Measurements from ENCODE around the gene GPR137.
A peak's percentile ranks its signal among the peaks of the same experiment; 100 is the strongest.
"Not testable (repeated sequence)": the region's sequence is repeated elsewhere in the genome, so short reads cannot be mapped to it uniquely, and the experiment has no call there.

Gene GPR137

DNA sequence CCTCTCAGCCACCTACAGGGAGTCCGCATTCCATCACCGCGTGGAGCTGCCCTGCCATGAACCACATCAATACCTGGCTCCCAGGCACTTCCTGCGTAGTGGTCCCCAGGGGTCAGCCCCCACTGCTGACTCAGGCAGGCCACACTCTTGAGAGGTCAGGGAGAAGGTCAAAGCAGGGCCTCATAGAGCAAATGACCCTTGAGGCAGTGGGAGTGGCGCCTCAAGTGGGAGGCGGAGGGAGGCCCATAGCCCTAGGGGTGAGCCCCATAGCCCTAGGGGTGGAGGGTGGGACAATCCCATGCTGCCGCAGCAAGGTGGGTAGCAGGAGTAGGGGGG, 37.2 kb downstream of the GPR137 start:
- no peak for DNase-seq

DNA sequence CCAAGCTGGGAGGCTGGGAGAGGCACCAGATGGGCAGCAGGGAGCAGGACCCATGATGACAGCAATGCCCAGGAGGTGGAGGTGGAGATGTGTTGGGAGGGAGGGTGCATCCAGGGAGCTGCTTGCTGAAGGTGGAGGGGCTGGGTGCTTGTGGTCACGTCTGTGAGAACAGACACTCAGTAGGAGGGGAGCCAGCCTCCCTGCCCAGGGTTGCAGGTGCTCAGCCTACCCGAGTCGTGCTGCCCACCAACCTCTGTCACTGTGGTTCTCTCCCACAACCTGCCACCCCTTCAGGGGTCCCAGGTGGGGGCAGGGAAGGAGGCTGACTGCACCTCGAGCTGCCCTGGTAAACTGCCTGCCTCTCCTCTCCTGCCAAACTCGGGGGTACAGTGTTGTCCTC, 37.7 kb downstream of the GPR137 start:
- DNase-seq = no peak

DNA sequence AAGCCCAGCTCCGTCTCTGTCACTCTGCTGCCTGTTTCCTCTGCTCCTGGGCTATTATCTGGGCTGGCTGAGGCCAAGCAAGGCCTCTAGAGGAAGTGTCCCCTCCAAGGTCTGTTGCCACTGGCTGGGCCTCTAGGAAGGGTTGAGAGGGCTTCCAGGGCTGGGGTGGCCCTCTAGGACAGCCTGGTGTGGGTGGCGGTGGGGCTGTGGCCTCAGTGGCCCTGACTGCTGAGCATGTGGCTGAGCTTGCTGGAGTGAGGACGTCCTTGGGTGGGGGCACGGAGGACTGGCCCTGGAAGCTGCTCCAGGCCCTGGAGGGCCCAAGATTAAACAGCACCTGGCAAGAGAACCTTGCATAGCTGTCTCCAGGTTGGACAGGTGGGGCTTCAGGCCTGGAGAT, 38.3 kb downstream of the GPR137 start:
- not testable (repeated sequence) for DNase-seq

DNA sequence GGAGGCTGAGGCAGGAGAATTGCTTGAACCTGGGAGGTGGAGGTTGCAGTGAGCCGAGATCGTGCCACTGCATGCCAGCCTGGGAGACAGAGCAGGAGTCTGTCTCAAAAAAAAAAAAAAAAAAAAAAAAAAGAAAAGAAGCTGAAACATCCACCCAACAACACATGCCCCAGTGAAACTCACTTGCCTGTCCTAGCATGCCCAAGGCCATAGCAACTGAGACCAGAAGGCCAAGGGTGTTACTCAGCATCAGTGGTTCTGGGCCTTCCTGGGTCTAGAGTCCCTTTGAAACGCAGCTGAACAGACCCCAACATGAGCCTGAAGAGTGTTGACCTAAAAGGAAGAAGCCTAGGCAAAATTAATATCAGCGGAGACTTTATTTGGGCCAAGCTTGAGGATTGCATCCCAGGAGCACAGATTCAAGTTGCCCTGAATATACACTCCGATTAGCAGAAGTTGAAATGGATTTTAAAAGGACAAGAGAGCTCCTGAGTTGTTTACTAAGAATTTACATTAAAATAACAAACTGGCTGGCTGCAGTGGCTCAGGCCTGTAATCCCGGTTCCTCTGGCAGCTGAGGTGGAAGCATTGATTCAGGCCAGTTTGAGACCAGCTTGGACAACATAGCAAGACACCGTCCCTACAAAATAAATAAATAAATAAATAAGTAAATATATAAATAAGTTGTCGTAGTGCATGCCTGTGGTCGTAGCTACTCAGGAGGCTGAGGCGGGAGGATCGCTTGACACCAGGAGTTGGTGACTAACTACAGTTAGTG, 39.2 kb downstream of the GPR137 start:
- DNase-seq = no peak

DNA sequence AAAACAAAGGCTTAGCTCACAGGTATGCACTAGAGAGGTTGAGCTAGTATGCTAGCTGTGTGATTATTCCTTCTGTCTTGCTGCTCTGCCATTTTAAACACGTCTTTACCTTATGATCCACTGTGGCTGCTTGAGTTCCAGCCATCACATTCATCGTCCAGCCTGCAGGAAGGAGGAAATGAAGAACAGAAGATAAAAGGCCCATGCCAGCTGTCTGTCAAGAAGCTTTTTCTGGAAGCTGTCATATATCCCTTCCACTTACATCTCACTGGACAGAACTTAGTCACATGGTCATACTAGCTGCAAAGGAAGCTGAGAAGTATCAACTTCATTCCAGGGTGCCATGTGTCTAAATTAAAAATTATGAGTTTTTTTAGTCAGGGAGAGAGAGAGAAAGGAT, 41.7 kb downstream of the GPR137 start:
- DNase-seq = no peak

DNA sequence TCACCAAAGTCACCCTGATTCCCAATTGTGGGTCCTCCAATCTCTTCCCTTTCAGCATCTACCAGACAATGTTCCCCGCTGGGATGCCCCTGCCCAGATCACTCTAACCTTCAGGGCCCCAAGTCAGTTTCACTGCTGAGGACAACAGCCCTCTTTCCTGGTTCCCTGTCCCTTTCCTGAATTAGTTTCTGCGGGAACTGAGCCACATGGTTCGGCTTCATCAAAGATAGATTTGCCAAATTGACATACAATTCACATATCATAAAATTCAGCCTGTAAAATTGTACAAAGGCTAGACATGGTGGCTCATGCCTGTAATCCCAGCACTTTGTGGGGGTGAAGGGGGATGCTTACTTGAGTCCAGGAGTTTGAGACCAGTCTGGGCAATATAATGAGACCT, 42.3 kb downstream of the GPR137 start:
- no peak for DNase-seq

DNA sequence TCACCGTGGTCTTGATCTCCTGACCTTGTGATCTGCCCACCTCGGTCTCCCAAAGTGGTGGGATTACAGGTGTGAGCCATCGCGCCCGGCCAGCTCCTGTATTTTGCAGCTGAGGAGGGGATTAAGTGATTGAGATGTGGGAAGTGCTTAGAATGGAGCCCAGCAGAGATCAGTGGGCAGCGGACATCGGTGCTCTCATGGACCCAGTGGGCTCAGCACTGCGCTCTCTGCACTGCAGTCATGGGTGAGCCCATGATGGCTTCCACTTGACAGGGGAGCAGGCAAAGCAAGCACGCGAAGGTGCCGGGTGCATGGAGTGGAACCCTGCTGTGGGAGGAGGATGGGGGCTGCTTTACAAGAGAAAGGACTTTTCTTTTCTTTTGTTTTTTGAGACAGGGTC, 45.2 kb downstream of the GPR137 start:
- no peak for DNase-seq

DNA sequence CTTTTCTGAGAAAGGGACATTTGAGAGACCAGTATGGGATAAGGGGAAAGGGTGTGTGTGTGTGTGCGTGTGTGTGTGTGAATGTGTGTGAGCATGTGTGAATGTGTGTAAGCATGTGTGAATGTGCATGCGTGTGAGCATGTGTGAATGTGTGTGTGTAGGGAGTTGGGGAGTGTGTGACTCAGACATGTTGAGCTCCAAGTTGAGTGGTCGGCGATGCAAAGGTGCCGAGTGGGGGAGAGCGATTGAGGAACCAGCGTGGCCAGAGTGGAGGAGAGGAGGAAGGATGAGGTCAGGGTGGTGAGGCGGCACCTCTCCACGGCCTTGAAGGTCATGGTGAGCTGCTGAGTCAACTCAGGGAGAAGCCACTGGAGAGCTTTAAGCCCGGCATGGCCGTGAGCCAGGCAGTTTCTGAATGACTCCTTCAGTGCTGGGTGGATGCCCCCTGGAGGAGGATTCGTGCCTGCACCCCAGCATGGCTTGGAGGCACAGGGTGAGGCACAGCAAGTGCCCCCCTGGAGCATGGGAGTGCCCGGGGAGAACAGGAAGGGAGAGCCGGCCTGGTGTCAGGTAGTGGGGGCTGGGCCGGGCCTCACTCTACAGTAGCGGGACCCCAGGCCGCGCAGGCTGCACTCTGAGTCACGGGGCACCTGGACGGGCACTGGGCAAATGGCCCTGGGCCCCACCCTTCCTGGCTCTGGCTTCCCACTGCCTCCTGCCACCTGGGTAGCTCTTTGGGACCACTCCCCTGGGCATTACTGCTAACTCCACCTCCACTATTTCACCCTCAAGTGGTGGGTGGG, 46.1 kb downstream of the GPR137 start:
- DNase-seq = peak; percentile 76

DNA sequence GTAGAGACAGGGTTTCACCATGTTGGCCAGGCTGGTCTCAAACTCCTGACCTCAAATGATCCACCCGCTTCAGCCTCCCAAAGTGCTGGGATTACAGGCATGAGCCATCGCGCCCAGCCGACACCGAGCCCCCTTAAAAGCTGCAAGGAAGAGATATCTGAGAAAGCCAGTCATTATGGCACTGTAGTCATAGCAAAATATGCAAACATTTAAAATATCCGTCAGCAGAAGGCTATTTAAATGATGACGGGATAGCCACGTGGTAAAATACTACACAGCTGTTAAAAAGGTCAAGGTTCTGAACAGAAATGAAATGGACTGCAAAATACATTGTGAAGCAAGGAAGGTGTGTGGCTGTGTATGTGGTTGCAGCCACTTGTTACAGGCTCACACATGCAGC, 47.9 kb downstream of the GPR137 start:
- DNase-seq = no peak

DNA sequence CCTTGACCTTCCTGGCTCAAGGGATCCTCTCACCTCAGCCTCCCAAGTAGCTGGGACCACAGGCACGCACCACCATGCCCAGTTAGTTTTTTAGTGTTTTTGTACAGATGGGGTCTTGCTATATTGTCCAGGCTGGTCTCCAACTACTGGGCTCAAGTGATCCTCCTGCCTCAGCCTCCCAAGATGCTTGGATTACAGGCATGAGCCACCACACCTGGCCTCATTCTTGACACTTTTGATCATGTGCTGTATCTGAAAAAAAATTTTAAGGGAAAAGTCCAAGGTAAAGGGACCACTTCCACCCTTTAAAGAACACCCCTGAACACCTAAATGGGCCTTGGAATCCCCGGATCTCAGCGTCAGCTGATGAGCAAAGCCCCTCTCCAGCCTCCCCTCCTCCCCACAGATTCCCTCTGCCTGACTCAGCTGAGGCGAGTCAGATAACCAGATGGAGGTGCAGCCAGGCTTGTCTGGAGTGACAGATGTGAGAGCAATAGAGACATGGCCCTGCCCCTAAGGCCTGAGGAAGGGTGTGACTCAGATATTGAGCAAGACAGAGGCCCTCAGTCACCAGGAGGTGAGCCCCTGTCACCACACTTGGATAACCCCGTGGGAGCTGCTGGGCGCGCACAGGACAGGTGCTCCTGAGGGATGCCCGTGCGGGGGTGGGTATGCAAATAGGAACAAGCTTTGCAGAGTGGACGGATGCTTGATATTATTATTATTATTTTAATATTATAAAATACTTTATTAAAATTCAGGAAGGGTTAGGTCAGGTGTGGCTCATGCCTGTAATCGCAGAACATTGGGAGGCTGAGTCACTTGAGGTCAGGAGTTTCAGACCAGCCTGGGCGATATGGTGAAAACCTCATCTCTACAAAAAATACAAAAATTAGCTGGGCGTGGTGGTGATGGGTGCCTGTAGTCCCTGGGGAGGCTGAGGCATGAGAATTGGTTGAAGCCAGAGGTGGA, 49.4 kb downstream of the GPR137 start:
- DNase-seq = no peak

DNA sequence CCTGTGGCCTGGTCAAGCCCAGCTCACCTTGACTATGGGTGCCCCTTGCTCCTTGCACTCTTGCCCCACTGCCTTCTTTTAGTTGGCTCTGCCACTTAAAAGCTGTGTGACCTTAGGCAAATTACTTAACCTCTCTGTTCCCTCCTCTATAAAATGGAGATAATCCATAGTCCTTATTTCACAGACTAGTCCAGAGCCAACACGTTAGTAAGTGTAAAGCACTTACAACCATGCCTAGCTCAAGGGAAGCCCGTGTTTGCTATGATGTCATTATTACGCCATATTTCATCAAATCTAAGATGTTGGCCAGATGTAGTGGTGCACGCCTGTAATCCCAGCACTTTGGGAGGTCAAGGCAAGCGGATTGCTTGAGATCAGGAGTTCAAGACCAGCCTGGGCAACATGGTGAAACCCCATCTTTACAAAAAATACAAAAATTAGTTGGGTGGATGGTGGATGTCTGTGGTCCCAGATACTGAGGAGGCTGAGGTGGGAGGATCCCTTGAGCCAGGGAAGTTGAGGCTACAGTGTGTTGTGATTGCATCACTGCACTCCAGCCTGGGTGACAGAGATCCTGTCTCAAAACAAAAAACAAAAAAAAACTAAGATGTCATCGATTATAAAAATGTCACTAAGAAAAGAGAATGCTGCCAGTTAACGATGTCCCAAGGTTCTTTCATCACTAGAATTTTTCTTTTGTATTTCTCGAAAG, 52.0 kb downstream of the GPR137 start:
- no peak for DNase-seq

DNA sequence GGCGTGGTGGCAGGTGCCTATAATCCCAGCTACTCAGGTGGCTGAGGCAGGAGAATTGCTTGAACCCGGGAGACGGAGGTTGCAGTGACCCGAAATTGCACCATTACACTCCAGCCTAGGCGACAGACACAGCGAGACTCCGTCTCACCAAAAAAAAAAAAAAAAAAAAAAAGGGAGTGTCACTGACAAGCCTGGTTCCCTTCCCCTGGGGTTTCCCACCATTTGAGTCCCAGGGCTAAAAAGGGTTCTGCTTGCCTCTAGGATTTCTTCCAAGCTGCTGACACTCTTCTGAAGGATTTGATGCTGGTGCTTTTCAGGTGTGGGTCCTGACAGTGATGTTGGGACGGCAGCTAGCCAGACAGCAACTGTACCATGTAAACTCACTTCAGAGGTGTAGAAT, 53.1 kb downstream of the GPR137 start:
- no peak for DNase-seq
